ENCODE data around the gene EPHA6.
"Not testable (repeated sequence)": the region's sequence is repeated elsewhere in the genome, so short reads cannot be mapped to it uniquely, and the experiment has no call there.

Gene EPHA6

GRCh38 chr3:97025612-97026011 lies 211.2 kb downstream of the EPHA6 start:
- DNase-seq = not testable (repeated sequence)

- no peak for DNase-seq
Observed at GRCh38 chr3:97029972-97030371, 215.6 kb downstream of the EPHA6 start.

GRCh38 chr3:97037294-97037943 lies 223.0 kb downstream of the EPHA6 start:
- no peak for DNase-seq

- DNase-seq = no peak
Observed at GRCh38 chr3:97043411-97043810, 229.0 kb downstream of the EPHA6 start.

- DNase-seq = no peak
Observed at GRCh38 chr3:97057365-97057764, 243.0 kb downstream of the EPHA6 start.

GRCh38 chr3:97059168-97059567 lies 244.8 kb downstream of the EPHA6 start:
- DNase-seq = no peak

- no peak for DNase-seq
Observed at GRCh38 chr3:97066531-97066930, 252.1 kb downstream of the EPHA6 start.

- no peak for DNase-seq
Observed at GRCh38 chr3:97070302-97070701, 255.9 kb downstream of the EPHA6 start.

- DNase-seq = no peak
Observed at GRCh38 chr3:97074546-97074945, 260.2 kb downstream of the EPHA6 start.

- DNase-seq = no peak
Observed at GRCh38 chr3:97076673-97077072, 262.3 kb downstream of the EPHA6 start.

GRCh38 chr3:97089621-97090020 lies 275.2 kb downstream of the EPHA6 start:
- DNase-seq = no peak

- no peak for DNase-seq
Observed at GRCh38 chr3:97102641-97103040, 288.2 kb downstream of the EPHA6 start.

GRCh38 chr3:97105989-97106651 lies 291.7 kb downstream of the EPHA6 start:
- no peak for DNase-seq

GRCh38 chr3:97106652-97106989 lies 292.2 kb downstream of the EPHA6 start:
- no peak for DNase-seq

GRCh38 chr3:97108136-97108535 lies 293.7 kb downstream of the EPHA6 start:
- DNase-seq = no peak

- DNase-seq = no peak
Observed at GRCh38 chr3:97111244-97111643, 296.9 kb downstream of the EPHA6 start.

- DNase-seq = no peak
Observed at GRCh38 chr3:97121386-97121785, 307.0 kb downstream of the EPHA6 start.

- no peak for DNase-seq
Observed at GRCh38 chr3:97125902-97126499, 311.6 kb downstream of the EPHA6 start.

GRCh38 chr3:97131476-97131875 lies 317.1 kb downstream of the EPHA6 start:
- no peak for DNase-seq

- DNase-seq = no peak
Observed at GRCh38 chr3:97138914-97139541, 324.6 kb downstream of the EPHA6 start.

GRCh38 chr3:97148931-97149330 lies 334.5 kb downstream of the EPHA6 start:
- DNase-seq = no peak

- DNase-seq = no peak
Observed at GRCh38 chr3:97161169-97161568, 346.8 kb downstream of the EPHA6 start.

- no peak for DNase-seq
Observed at GRCh38 chr3:97177242-97177641, 362.8 kb downstream of the EPHA6 start.

- no peak for DNase-seq
Observed at GRCh38 chr3:97181704-97182103, 367.3 kb downstream of the EPHA6 start.
